D721Med (cell line): ENCODE data around the gene RASSF3.
"Not testable (repeated sequence)": the region's sequence is repeated elsewhere in the genome, so short reads cannot be mapped to it uniquely, and the experiment has no call there.

Source experiments
- DNase-seq: peaks from one replicate; pipeline ENCODE4 v3.0.0; 2011; ENCODE audit warnings: low spot score; ENCODE audit not compliant: insufficient read length
- FAIRE-seq: peaks from 2 replicates; lab custom pipeline; 2011; peaks lifted over from hg19 to GRCh38; lab: Jason Lieb, UNC
- TF ChIP-seq, protein P1 (sequence below): IDR thresholded peaks from 2 replicates; pipeline ENCODE4 v1.5.1; 2012; ENCODE audit warnings: mild to moderate bottlenecking, control low read depth; ENCODE audit not compliant: insufficient read depth; ENCODE audit errors: missing control alignments

Gene RASSF3

DNA sequence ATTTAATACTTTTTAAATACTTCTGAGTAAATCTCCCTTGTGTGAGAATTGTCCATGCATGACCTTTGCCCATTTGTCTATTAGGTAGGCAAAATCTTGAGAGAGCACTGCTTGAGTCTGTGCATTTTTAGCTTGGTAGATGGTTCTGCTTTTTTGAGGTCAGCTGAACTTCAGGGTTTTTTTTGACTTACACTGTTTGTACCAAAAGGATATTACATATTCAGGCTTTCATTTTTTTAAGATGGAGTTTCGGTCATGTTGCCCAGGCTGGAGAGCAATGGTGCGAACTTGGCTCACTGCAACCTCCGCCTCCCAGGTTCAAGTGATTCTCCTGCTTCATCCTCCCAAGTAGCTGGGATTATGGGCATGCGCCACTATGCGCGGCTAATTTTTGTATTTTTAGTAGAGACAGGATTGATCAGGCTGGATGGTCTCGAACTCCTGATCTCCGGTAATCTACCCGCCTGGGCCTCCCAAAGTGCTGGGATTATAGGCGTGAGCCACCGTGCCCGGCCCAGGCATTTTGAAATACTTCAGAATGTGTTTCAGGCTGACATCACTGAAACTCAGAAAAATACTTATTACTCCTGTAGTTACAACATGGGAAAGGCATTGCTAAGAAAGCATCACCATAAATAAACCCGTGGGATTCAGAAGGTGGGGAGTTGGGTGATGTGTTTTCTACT lies 11.1 kb downstream of the RASSF3 start:
- FAIRE-seq (no peak), DNase-seq (no peak)
- TF ChIP-seq, protein P1, sequence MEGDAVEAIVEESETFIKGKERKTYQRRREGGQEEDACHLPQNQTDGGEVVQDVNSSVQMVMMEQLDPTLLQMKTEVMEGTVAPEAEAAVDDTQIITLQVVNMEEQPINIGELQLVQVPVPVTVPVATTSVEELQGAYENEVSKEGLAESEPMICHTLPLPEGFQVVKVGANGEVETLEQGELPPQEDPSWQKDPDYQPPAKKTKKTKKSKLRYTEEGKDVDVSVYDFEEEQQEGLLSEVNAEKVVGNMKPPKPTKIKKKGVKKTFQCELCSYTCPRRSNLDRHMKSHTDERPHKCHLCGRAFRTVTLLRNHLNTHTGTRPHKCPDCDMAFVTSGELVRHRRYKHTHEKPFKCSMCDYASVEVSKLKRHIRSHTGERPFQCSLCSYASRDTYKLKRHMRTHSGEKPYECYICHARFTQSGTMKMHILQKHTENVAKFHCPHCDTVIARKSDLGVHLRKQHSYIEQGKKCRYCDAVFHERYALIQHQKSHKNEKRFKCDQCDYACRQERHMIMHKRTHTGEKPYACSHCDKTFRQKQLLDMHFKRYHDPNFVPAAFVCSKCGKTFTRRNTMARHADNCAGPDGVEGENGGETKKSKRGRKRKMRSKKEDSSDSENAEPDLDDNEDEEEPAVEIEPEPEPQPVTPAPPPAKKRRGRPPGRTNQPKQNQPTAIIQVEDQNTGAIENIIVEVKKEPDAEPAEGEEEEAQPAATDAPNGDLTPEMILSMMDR, result no peak

DNA sequence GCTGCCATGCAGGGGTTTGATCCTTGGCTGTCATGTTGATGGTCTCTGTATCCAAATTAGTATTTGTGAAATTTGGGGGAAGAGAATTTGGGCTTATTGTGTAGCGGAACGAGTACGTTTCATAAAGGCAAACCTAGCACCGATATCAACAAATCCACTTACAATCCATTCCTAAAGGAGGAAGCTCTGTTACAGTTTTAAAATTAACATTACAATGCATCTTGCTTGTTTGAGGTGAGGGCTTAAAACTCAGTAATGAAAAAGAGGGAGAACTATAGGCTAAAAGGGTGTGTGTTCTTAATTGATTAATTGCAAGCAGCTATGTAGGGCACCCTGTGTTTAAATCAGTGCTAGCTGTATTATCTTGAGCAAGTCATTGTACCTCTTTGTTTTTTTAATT lies 13.7 kb downstream of the RASSF3 start:
- FAIRE-seq, result no peak
- no peak for DNase-seq
- TF ChIP-seq, protein P1, result no peak

DNA sequence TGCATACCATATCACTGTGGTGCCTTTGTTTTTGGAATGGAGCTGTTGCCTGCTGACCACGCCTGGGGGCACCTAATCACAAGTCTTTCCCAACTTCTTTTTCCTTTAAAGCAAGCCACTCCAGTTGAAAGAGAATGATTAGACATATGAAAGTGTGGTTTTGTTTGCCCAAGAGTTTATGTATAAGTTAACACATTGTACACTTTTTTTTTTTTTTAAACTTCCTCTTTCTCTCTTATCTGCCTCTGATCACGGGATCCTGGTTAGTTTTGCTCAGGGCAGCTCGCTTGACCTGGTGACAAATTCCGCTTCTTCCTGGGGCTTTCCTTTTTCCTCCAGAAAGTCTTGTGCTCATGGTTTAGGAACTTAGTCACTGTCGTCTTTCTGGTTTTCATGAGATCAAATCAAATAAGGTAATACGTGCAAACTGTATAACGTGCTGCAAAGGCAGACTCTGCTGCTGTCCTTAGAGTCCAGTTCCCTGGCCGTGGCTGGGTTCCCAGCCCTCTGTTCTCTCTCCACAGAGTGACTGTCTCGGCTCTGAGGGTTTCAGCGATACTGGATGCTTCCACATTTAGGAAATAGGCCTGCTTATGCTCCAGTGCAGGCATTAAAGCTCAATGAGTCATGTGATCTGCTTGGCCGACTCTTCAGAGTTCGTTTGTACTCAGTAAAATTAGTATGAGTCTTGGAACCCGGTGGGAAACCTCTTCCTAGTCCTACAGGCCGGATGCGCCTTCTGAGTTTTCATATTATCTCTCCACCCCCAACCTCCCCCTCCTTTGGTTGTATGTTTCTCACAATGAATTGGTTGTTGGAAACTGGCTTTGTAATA lies 15.2 kb downstream of the RASSF3 start:
- no peak for FAIRE-seq
- no peak for DNase-seq
- TF ChIP-seq, protein P1, result no peak

- FAIRE-seq, DNase-seq: not testable (repeated sequence)
Measured at GRCh38 chr12:64626588-64626987, 16.3 kb downstream of the RASSF3 start.

GRCh38 chr12:64627771-64628170 lies 17.5 kb downstream of the RASSF3 start:
- FAIRE-seq, result no peak
- TF ChIP-seq, protein P1, result no peak
- DNase-seq, result no peak

DNA sequence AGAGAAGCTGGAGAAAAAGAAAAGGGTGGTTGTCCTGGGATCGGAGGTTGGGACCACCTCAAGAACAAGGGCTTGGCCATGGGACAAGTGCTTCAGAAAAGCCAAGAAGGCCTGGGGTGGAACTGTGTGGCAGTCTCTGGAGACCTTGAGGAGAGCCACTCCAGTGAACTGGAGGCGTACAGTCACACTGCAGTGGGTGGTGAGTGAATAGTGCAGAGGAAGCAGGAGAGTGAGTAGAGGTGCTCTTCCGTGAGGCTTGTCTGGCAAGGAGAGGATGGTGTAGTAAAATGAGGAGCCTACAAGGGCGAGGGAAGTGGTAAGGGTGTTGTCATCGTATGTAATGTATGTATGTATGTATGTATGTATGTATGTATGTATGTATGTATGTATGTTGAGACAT lies 20.9 kb downstream of the RASSF3 start:
- FAIRE-seq (no peak), DNase-seq (no peak)
- TF ChIP-seq, protein P1, result no peak

DNA sequence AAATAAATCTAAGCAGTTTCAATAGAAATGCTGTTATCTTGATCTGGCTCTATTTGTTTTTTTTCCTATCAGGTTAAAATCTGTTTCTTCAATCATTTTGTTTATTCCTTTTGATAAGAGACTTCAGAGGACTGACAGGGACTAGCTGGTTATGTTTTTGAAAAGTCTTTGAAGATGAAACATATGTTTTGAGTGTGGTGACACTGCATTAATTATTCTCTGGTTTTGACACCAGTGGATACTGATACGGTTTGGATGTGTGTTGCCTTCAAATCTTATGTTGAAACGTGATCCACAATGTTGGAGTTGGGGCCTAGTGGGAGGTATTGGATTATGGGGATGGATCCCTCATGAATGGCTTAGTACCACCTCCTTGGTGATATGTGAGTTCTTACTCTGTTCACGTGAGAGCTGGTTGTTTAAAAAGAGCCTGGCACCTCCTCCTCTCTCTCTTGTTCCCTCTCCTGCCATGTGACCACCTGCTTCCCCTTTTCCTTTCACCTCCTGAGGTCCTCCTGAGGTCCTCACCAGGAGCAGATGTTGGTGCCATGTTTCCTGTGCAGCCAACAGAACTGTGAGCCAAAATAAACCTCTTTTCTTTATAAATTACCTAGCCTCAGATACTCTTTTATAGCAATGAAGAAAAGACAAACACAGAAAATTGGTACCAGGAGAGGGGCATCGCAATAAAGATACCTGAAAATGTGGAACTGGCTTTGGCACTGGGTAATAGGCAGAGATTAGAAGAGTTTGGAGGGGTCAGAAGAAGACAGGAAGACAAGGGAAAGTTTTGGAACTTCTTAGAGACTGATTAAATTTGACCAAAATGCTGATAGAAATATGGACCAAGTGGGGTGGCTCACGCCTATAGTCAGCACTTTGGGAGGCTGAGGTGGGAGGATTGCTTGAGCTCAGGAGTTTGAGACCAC lies 23.0 kb downstream of the RASSF3 start:
- DNase-seq, result no peak
- TF ChIP-seq, protein P1, result no peak
- no peak for FAIRE-seq
